ENCODE measurements around the gene WFIKKN1. TPM values are rescaled to one million over a fixed set of nuclear protein-coding genes. Genes with fewer than 3 reads are reported as not detected.

Gene WFIKKN1
- total and polyA plus RNA-seq, 2 experiments from 2014 or later: 3.5 to 6.8 TPM

DNA sequence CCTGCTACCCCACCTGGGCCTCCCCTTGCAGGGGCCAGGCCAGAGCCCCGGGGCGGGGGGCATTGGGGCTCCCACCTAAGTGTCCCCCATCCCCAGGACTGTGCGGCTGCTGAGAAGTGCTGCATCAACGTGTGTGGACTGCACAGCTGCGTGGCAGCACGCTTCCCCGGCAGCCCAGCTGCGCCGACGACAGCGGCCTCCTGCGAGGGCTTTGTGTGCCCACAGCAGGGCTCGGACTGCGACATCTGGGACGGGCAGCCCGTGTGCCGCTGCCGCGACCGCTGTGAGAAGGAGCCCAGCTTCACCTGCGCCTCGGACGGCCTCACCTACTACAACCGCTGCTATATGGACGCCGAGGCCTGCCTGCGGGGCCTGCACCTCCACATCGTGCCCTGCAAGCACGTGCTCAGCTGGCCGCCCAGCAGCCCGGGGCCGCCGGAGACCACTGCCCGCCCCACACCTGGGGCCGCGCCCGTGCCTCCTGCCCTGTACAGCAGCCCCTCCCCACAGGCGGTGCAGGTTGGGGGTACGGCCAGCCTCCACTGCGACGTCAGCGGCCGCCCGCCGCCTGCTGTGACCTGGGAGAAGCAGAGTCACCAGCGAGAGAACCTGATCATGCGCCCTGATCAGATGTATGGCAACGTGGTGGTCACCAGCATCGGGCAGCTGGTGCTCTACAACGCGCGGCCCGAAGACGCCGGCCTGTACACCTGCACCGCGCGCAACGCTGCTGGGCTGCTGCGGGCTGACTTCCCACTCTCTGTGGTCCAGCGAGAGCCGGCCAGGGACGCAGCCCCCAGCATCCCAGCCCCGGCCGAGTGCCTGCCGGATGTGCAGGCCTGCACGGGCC is 1.9 kb downstream of the WFIKKN1 start (continued):
- TF ChIP-seq CTCF (conservative IDR thresholded peaks at IDR 0.05; ENCODE audit: low read depth in 2 of 2) (no peak), ETS1 (IDR thresholded peaks at IDR 0.05) (no peak), EZH2 (IDR thresholded peaks at IDR 0.05; ENCODE audit: low read depth, unreplicated experiment) (no peak), POLR2AphosphoS5 (IDR thresholded peaks at IDR 0.05; ENCODE audit: low read depth) (no peak), STAT1 (IDR thresholded peaks at IDR 0.05; ENCODE audit: unreplicated experiment) (no peak), ZNF331 (CRISPR knock-in tag; IDR thresholded peaks at IDR 0.05; ENCODE audit: low read depth) (no peak), CREB1 (CRISPR knock-in tag; IDR thresholded peaks at IDR 0.05; ENCODE audit: low read depth) (no peak), JUNB (IDR thresholded peaks at IDR 0.05; ENCODE audit: unreplicated experiment) (no peak)

GRCh38 chr16:633336-634050 is 2.7 kb downstream of the WFIKKN1 start:
- peaks cover 24% of the 10 kb centered on the region for H3K4me1 ChIP-seq (ENCODE audit: insufficient read depth)
- ATAC-seq (no peak), DNase-seq (ENCODE audit: low spot score) (no peak)
- no peak for TF ChIP-seq EZH2 (IDR thresholded peaks at IDR 0.05; ENCODE audit: low read depth, unreplicated experiment)
- TF ChIP-seq JUNB (IDR thresholded peaks at IDR 0.05; ENCODE audit: unreplicated experiment): no peak
- H3K4me2 ChIP-seq: no peak overlapping the region
- H3K4me3 ChIP-seq: no peak overlapping the region
- Mint-ChIP-seq H3K27ac (no peak overlapping the region), H3K27me3 (ENCODE audit: insufficient read depth, low read depth, poor library complexity) (peaks cover 23% of the 10 kb centered on the region), H3K36me3 (ENCODE audit: low read depth) (no peaks in the 10 kb centered on the region), H3K4me3 (no peak overlapping the region), H3K4me1 (peaks cover 23% of the 10 kb centered on the region), H3K9me3 (peaks cover 4% of the 10 kb centered on the region; the same call in 2 of the 3 replicates)
- no peaks in the 10 kb centered on the region for H3K9me2 ChIP-seq (ENCODE audit: insufficient read depth)
- no peak overlapping the region for H2AFZ ChIP-seq
- no peaks in the 10 kb centered on the region for H4K20me1 ChIP-seq (replicated peaks; ENCODE audit: insufficient read depth)
- no peaks in the 10 kb centered on the region for H3K36me3 ChIP-seq (ENCODE audit: insufficient read depth)
- H3K79me2 ChIP-seq (replicated peaks; ENCODE audit: insufficient read depth): no peaks in the 10 kb centered on the region; the same call in 1 of the 2 replicates
- no peak overlapping the region for H3K27ac ChIP-seq (ENCODE audit: low read depth)
- H3F3A ChIP-seq (replicated peaks; ENCODE audit: low read depth): 0 out of 2 replicates have a peak, but pooled peaks cover 3% of the 10 kb centered on the region
- H3K27me3 ChIP-seq (ENCODE audit: insufficient read depth): no peaks in the 10 kb centered on the region

Measured in GM23338 (cell line).